NB4 (cell line): ENCODE data around the gene XPC.

Experiments
- DNase-seq: peaks from one replicate; pipeline ENCODE4 v3.0.0; 2010; ENCODE audit warnings: low read depth
- H3K4me3 ChIP-seq: one replicate; pipeline ENCODE4 v1.5.1; 2011; ENCODE audit warnings: mild to moderate bottlenecking, low read depth, low read length, moderate library complexity
- MYC ChIP-seq: IDR thresholded peaks from 2 replicates; pipeline ENCODE4 v1.6.1; 2011; ENCODE audit warnings: low read depth, low read length
- POLR2A ChIP-seq: IDR thresholded peaks from 2 replicates; pipeline ENCODE4 v1.6.1; 2011; ENCODE audit warnings: mild to moderate bottlenecking; ENCODE audit not compliant: insufficient read length; ENCODE audit errors: extremely low read depth
- TF ChIP-seq, protein P1 (sequence below): IDR thresholded peaks from one replicate; pipeline ENCODE4 v1.5.1; 2012; ENCODE audit warnings: low read depth, low read length
- TF ChIP-seq, protein P2 (sequence below): IDR thresholded peaks from 2 replicates; pipeline ENCODE4 v1.6.1; 2011; ENCODE audit warnings: low read depth, low read length

Gene XPC

DNA sequence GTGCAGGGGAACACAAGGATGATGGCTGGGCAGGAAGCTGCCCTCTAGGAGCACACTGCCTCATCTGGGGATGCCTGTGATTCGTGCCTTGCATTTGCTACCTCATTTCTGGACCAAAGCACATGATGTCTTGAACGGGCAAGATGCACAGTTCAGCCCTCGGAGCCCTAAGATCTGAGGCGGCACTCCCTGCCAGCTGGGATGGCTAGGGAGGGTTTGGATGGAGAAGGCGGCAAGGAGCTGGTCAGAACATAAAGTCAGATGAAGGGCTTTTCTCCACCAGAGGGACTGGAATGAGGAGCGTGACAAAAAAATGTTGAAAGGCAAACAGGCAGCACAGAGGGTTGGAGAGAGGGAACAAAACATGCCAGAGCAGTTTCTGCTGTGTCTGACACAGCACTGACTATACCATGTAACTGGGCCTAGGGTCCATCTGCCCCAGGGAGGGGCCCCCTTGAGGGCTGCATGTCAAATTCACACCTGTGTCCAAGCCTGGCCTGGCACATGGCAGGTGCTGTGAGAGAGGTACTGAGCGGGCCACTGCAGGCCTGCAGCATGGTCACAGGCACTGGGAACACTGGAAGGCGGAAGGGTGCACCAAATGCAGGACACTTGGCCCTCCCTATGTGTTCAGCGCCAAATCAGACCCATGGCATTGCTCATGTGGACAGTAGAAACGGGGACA is 31.9 kb downstream of the XPC start:
- no peak overlapping the region for H3K4me3 ChIP-seq
- DNase-seq: no peak
- TF ChIP-seq MYC (no peak), POLR2A (no peak)
- TF ChIP-seq, protein P1, sequence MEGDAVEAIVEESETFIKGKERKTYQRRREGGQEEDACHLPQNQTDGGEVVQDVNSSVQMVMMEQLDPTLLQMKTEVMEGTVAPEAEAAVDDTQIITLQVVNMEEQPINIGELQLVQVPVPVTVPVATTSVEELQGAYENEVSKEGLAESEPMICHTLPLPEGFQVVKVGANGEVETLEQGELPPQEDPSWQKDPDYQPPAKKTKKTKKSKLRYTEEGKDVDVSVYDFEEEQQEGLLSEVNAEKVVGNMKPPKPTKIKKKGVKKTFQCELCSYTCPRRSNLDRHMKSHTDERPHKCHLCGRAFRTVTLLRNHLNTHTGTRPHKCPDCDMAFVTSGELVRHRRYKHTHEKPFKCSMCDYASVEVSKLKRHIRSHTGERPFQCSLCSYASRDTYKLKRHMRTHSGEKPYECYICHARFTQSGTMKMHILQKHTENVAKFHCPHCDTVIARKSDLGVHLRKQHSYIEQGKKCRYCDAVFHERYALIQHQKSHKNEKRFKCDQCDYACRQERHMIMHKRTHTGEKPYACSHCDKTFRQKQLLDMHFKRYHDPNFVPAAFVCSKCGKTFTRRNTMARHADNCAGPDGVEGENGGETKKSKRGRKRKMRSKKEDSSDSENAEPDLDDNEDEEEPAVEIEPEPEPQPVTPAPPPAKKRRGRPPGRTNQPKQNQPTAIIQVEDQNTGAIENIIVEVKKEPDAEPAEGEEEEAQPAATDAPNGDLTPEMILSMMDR: no peak
- TF ChIP-seq, protein P2, sequence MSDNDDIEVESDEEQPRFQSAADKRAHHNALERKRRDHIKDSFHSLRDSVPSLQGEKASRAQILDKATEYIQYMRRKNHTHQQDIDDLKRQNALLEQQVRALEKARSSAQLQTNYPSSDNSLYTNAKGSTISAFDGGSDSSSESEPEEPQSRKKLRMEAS: no peak

DNA sequence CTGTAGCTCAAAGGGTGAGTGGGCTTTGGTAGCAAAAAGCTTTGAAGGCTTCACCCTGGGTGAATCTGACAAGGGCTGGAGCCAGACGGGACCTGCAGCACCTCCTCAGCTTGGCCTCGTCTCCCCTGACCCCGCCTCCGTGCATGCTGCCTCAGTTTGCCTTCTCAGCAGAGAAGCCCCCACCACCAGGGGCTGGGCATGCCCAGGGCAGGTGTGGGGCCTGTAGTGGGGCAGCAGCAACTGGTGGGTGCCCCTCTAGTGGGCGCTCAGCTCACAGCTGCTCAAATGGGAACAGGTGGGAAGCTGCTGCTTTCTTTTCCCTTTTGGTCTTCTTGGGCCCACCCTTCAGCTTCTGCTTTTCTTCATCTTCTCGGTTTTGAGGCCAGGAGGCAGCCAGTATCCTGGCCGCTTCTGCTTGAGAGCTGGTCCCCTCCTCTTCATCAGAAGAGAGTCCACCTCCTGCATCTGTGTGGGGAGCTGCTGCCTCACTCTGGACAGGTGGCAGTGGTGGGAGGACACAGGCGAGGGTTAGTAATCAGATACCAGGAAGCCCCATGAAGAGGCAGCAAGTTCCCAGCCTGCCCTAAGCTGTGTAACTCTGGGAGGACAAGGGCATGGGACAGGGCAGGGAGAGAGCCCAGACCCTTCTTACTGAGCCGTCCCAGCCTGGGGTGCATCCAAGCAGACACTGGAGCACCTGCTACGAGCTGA is 32.6 kb downstream of the XPC start:
- DNase-seq: no peak
- H3K4me3 ChIP-seq: no peak overlapping the region
- TF ChIP-seq, protein P1: no peak

- no peak for DNase-seq
- peak overlapping the region; percentile 56 for H3K4me3 ChIP-seq
- no peak for TF ChIP-seq POLR2A
- TF ChIP-seq, protein P2: no peak
- TF ChIP-seq MYC: no peak
- TF ChIP-seq, protein P1: no peak
These were observed 33.2 kb downstream of the XPC start for GRCh38 chr3:14145236-14145635.

DNA sequence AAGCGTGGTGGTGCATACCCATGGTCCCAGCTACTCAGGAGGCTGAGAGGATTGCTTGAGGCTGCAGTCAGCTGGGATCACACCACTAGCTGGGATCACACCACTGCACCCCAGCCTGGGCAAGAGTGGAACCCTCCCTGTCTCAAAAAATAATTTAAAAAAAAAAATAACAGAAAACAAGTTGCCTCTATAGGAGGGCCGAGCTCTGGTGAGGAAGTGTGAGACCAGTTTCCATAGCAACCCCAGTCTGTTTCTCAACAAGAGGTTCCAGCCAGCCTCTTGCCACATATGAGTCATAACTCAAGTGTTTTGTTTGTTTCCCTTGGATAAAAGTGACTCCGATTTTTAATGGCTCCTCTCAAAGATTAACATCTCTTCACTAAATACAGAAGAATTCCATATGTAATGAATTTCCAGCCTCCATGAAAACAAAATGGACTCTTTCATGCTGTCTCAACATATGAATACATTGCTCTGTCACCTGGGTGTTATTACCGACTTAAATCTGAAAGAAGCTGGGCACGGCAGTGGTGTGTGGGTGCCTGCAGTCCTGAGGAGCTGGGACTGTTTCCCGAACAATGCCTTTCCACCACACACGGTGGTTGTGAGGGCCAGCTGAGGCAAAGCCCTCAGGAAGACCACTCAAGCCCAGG is 33.9 kb downstream of the XPC start:
- TF ChIP-seq, protein P2: no peak
- TF ChIP-seq POLR2A (no peak), MYC (no peak)
- TF ChIP-seq, protein P1: no peak
- peak overlapping the region; percentile 56 for H3K4me3 ChIP-seq
- DNase-seq: peak; percentile 95

DNA sequence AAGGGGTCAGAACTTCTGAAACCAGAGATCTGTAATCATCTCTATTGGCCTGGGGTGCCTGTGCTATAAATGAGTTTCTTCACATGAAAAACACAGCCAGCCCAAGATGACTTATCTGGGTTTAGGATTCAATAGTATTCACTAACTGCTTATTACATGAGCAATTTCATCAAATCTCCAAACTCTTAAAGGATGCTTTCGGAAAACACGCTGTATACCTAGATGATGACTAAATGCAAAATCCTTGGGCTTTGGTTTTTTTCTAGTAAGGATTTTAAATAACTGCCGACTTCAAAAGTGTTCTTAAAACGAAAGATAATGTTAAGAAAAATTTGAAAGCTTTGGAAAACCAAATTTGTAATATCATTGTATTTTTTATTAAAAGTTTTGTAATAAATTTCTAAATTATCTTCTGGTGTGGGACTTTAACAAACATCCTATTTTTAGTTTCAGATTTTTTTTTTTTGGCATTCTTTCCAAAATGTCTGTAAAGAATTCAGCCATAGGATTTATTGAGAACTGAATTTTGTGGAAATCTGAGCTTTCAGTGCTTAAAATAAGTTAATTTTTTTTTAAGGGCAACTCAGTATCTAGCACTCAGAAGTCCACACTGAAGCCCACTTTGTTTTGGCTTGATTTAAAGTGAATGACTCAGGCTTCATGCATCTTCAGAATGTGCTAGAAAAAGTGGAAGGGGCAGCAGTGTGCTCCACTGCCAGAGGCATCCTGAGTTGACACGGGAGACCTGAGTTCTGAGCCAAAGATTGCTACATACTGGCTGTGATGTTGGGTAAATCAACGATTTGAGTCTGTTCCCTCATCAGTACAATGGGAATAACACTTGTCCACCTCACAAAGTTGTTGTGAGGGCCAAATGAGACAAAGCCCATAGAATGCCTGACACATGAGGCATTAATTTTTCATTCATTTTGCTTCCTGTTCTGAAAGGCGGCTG is 34.9 kb downstream of the XPC start:
- peak; percentile 48 for DNase-seq
- H3K4me3 ChIP-seq: peak overlapping the region; percentile 21
- TF ChIP-seq MYC (0 out of 2 replicates have a peak, but pooled peaks have one; percentile 9), POLR2A (no peak)
- TF ChIP-seq, protein P2: 0 out of 2 replicates have a peak, but pooled peaks have one; percentile 10
